Measurements from ENCODE around the gene MICAL2.

The MICAL2 gene

DNA sequence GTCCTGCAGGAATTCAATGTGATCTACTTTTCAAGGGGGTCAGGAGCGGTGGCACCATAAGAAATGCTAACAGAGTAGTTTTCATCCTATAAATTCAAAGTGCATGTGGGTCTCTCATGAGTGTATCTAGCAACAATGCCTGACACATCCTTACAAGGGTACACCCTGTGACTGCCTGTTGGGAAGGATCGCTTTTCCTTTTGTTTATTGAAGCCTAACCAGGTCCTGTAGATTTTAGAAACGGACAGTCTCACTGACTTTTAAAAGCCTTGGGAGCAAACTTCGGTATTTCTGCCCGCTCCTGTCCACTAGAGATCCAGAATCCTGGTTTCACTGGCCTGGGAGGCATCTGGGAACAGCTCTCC, 102.4 kb downstream of the MICAL2 start:
- DNase-seq: no peak

DNA sequence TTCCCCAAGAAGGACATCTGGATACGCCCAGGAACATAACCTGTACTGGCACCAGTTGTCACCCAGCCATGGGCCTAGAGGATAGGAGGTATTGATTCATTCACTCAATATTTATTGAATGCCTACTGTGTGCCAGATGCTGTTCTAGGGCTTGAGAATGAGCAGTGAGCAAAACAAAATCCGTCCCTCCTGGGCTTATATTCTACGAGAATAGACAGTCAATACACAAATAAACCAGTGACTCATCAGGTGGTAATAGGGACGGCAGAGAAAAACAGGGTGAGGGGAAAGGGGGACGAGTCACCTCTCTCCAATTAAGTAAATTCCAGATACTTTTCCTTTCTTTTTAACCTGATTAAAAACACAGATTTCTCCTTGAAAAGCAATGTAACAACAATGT, 103.5 kb downstream of the MICAL2 start:
- DNase-seq: no peak

DNA sequence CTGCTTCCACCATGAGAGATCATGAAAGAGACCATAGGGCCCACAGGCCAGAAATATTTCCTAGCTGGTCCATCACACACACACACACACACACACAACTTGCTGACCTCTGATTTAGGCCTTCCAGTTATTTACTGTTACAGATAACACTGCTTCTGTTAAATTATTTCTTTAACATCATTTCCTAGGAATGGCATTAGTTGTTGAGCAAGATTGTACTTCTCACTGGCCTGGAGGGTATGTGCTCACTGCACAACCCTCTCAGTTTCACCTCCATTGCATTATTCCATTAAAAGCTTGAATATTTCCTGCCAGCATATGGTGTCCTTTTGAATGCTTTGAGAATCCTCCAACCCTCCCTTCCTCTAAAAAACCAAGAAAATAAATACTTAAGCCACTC, 104.4 kb downstream of the MICAL2 start:
- no peak for DNase-seq

DNA sequence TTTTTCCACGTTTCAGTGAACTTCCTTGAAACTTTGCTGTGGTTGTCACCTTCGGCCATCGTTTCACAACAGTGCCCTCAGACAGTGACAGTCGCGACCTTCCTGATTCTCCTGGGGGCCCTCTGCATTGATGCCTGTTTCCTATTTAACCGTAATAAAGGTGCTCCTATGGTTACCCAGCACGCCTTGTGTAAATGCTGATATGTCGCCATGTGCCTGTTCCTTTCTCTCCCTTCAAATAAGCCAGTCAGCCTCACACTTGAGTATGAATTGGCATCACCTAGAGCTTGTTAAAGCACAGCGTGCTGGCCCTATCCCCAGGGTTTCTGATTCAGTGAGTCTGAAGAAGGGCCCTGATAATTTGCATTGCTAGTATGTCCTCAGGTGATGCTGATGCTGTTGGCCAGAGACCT, 104.8 kb downstream of the MICAL2 start:
- DNase-seq: peak; percentile 42

DNA sequence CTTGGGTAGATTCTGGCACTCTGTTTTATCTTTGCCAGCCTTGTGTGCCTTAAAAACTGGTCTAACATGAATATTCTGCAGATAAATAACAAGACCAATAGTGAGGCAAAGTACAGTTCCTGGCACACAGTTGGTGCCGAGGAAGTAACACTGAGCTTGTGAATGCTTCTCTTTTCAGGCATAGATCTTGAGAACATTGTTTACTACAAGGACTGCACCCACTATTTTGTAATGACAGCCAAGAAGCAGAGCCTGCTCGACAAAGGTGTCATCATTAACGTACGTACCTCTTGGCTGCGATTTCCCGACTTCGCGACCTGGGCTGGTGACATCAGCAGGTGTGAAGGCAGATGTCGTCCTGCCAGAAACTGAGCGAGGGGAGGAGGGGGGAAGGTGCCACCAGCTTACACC, 105.7 kb downstream of the MICAL2 start:
- no peak for DNase-seq

DNA sequence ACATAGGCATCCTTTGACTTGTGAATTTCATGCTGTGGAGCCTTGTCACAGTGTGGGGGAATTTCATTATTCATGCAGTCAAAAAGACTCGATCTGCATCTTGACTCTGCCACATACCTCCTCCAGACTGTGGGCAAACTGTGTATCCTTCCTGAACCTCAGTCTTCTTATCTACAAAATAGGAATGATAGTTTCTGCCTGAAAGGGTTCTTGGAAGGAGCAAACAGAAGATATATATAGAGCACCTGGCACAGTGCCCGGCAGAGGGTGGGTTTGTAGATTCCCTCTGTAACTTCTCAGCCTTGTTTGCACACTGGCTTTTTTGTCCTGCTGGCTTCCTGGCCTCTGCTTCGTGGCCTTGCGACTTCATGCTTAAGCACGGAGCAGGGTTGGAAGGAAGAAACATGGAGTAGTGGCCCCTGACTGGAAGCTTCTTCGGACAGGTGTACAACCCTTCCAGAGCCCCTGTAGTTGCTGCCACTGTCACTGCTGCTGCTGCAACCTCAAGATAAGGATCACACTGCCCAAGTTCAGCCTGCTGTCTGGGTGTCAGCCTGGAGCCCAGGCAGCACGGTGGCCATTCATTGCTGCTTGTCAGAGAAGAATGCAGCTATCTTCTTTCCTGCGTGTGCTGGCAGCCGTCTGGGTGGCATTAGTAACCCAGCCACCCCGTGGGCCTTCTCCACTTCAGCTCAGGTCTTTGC, 106.4 kb downstream of the MICAL2 start:
- DNase-seq: no peak

DNA sequence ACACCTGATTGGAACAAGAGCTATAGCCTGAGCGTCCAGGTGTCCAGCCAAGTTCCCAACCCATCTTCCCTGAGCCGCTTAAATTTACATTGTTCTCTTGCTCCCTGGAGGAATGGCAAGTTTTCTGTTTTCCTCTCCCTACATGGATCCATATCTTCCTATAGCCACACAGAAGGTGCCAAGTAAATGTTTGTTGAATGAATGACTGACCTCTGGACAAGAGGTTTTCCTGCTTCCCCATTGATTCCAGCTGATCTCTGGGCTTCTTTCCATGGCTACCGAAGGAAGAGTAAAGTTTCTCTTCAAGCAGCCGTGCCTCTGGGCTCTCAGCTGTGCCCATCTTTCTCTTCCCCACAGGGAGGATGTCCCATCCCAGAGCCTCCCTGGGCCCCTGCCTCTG, 107.5 kb downstream of the MICAL2 start:
- no peak for DNase-seq

DNA sequence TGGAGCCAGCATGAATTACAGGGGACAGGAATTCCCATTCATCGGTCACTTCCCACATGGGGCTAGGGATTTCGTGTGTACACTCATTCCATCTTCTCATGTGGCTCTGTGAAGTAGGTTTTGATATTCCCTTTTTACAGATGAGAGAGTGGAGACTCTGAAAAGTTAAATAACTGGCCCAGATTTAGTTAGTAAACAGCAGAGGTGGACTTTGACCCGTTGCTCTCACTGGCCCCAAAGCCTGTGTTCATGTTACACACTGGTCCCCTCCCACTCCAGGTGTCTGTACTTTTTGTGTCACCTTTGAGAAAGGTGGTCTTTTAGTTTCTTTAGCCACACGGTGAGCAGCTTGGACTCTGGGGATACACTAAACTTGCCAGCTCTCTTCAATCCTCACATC, 108.5 kb downstream of the MICAL2 start:
- no peak for DNase-seq

DNA sequence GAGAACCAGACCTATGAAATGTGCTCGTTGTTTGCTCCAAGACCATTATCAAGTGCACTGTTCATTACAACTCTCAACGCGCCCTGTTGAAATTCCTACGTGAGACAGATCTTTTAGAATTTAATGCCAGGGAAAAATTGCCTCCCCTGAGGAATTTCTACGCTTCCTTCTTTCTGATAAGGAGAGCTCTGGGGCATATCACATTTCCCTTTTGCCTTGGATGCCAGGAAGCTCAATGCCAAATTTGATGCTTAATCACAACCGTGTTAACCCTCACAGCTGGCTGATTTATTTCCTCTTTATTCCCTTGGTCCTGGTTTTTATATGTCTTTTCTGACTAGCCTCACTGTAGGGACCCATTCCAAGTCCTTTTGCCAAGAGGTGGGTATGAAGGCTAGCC, 109.4 kb downstream of the MICAL2 start:
- DNase-seq: no peak

DNA sequence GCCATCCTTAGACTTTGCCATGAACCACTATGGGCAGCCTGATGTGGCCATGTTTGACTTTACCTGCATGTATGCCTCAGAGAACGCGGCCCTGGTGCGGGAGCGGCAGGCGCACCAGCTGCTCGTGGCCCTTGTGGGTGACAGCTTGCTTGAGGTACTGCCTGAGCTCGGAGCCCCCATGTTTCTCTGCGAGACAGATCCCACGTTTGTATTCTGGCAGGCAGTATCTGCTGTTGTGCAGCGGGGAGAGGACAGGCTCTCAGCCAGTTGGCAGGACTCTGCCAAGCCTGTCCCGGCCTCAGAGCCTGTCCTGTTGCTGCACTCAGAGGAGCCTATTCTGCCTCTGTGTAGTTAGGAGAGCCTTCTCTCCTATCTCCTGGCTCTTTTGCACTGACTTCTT, 109.9 kb downstream of the MICAL2 start:
- DNase-seq: no peak

DNA sequence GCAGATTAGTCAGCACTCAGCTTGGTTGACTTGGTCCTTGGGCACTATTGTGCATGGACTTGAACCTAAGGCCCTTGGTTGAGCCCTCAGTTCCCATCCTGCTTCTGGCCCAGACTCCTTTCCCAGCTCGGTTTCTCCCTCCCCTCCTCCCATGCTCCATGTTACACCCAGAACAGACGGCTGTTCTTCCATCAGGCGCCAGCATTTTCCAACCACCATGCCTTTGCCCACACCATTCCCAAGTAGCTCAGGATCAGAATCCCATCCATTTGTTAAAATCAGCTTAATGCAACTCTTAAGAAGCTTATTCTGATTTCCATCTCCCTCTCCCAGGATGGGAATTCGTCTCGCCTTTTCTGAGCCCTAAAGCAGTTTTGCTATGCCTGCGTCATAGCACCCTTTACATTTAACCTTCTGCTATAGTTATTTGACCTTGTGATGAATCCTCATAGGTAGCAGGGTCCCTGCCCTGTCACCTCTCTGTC, 110.7 kb downstream of the MICAL2 start:
- DNase-seq: no peak

DNA sequence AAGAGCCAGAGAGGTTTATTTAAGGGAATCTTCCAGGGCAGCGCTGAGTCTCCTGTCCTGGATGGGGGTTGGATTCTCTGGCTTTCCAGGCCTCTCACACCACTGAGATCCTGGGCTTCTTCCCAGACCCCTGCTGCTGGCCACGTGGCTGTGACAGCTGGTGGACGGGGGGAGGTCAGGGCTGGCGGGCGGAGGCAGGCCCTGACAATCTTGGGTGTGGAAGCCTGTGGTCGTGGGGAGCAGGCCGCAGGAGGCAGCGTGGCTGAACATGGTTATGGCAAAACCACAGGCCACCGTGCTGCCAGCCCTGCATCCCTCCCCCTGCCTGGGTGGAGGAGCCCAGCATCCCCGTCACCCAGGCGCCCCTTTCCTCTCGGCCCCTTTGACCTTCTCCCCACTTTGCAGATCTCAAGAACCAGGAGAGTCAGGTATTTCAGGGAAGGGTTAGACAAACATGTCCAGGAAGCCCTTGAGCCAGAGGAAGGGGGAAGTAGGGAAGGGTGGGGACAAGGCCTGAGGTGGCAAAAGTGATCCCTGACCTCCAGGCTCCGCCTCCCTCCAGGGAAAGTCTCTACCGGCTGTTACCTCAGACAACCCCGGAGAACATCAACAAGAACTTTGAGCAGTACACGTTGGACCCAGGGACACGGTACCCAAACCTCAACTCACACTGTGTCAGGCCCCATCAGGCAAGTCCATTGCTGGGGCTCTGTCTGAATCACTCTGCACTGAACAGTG, 111.8 kb downstream of the MICAL2 start:
- DNase-seq: no peak

DNA sequence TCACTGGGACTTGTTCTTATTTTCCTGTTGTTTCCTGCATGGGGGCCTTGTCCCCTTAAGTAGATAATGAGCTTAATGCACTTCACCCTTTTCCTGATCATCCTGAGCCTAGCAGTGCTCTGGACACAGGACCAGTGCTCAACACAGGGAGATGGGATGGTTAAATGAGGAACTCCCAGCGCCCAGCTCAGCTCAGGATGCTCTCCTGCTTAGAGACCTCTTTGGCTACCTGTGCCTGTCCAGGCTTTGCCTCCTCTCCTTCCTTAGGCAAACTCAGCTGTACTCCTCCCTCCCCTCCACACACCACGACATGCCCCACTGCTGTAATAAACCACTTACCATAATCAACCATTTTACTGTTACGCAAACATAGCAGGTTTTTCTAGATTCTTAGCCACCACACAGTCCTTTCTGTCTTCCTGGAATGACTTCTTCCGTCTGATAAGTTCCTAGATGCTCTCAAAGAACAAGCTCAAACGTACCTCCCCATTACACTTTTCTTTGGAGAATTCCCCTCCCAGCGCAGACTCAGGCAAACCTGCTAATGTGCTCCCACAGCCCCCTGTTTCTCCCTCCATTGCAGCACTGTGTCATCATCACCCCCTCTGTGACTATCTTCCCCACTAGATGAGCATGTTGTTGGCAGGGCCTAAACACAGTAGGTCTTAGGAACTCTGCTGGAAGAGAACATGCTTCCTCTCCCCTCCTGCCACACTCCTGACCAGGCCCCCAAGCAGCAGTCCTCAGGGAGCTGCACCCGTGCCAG, 113.6 kb downstream of the MICAL2 start:
- peak; percentile 43 for DNase-seq

DNA sequence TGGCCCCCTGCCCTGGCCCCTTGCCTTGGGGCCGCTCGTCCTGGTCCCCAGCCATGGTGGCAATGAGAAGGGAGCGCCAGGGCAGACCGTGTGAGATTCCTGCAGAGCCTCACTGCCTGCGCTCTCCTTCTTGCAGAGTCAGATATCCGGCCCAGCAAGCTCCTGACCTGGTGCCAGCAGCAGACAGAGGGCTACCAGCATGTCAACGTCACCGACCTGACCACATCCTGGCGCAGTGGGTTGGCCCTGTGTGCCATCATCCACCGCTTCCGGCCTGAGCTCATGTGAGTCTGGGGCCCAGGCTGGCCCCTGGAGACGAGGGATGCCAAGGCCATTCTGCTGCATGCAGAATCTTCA, 114.1 kb downstream of the MICAL2 start:
- DNase-seq: peak; percentile 46

DNA sequence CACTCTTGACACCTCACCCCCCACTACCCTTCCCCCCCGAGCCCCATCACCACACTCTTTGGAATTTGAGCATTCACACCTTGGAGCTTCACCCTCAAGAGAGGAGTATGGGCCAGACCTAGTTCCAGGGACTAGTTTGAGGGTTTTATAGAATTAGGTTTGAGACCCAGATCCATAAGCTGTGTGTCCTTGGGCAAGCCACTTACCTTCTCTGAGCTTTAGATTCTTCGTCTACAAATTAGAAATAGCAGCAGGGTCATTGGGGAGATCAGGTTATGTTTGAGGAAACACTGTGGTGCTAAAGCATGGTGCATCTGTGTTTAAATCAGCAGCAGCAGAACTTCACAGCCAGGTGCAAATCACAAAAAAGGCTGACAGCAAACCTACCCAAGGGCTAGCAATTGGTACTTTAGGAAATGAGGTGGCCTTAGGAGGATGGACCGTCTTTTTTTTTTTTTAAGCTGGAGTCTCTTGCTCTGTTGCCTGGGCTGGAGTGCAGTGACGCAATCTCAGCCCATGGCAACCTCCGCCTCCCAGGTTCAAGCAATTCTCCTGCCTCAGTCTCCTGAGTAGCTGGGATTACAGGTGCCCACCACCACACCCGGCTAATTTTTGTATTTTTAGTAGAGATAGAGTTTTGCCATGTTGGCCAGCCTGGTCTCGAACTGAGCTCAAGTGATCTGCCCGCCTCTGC, 114.8 kb downstream of the MICAL2 start:
- no peak for DNase-seq

DNA sequence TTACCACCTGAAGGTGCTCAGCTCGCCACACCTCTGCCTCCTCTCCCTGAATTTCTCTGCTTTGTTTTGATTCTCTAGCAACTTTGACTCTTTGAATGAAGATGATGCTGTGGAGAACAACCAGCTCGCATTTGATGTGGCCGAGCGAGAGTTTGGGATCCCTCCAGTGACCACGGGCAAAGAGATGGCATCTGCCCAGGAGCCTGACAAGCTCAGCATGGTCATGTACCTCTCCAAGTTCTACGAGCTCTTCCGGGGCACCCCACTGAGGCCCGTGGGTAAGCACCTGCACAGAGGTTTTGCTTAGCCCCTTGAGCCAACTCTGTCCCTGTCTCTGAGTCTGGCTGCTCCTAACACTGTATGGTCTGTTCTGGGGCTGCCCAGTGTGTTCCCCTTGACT, 115.7 kb downstream of the MICAL2 start:
- no peak for DNase-seq

DNA sequence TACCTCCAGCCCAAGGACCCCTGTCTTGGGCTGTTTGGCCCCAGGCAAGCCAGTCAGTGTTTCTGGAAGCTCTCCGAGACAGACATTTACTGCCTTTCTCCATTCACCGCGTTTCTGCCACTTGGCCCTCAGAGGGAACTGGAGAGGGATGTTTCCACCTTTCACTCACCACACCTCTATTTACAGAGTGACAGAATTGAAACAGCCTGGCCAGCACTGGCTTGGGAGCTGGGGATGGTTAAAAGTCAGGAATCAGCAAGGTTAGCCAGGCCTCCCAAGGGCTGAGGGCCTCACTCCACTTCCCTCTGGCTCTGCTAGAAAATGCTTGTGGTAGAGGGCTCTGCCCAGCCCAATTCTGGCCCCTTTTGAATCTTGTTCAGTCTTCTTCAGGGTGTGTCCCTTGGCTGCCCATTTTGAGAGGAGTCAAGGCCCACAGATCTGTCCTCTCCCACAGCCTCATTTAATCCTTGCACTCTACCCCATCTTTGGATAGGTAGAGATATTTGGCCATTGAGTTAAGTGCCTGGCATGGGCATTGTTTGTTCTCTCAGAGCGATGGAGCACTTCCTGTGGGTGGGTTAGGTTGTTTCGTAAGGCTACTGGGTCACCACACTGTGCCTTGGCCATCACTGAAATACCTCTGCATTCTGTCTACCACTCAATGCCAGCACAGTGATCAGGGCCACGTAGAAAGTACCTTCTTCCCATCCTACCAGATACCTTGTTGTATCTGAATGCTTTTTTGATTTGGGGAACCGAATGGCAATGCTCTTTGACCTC, 119.2 kb downstream of the MICAL2 start:
- DNase-seq: peak; percentile 56

DNA sequence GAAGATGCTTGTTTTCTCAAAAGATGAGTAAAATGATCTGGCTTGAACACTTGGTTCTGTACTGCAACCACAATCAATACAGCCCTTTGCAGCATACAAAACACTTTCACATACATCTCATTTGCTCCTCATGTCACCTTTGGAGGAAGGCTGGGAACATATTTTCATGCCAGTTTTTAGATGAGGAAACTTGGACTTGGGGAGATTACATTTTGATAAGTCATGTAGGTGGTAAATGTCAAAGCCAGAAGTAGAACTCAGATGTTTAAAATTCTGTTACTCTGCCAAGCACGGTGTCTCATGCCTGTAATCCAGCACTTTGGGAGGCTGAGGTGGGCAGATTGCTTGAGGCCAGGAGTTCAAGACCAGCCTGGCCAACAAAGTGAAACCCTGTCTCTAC, 121.8 kb downstream of the MICAL2 start:
- DNase-seq: no peak

DNA sequence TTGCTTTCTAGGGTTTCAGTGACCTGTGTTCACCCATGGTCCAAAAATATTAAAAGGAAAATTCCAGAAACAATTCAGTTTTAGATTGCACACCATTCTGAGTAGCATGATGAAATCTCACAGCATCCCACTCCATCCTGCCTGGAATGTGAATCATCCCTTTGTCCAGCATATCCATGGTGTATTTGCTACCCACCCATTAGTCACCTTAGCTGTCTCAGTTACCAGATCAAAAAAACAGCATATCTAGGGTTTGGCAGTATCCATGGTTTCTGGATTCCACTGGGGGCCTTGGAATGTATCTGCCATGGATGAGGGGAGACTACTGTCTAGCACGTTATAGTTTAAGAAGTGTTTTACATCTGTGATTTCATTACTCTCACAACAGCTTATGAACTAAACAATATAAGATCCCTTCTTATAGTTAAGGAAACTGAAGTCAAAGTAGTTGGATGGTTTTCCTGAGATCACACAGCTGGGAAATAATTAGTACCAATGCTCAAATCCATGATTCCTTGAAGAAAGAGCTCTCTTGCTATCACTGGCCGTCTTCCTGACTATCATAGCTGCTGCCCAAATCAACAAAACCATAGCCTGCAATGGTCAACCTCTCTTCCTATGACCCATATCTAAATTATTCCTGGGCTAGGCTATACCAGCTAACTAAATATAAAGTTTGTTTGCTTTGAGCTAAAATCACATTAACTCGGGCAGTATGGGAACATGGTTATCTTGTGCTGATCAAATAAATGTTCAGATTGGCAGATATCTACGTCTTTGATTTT, 122.6 kb downstream of the MICAL2 start:
- no peak for DNase-seq

DNA sequence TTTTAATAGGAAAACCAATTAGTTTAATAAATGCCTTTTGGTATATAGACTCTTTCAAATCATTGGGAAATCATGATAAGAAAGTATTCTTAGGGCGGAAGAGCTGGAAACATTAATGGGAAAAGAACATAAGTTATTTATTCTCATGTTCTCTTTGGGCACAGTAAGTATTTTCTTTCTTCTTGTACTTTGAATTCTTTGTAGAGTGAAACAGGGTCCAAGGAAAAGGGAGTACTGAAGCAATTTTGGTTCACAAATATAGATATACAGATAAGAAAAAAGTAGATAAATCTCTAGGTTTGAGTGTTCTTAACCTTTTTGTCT, 123.2 kb downstream of the MICAL2 start:
- DNase-seq: no peak

DNA sequence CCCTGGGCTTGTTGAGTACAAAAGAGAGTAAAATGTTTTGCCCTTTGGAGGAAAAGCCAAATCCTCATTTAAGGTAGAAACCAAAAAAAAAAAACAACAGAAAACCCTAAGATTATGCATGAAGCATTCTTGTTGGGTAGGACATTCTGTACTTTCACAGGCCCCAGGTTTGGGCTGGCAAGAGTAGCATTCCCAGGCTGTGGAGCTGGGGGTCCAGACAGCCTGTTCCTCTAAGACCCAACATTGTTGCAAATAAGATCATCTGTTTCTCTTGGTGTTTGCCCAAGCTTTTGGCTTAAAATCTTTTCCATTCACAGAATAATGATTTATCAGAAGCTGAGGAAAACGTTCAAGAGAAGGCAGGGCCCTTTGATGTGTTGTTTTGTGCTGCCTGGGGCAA, 123.8 kb downstream of the MICAL2 start:
- no peak for DNase-seq

DNA sequence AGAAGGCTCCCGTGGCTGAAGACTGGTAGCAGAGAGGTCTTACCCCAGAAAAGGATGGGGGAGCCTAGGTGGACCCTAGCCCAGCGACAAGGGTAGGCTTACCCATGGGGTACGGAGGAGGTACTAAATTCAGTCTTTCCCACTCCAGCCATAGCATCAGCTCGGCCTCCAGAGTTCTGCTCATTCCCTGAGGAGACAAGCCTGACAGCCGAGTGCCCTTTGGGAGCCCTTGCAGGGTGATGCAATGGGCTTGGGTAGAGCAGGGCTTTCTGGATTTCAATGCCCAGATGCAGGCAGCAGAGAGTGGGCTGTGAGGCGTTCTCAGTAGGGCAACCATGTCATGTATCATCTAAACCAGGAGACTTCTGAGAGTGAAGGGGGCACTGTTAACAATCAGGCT, 124.7 kb downstream of the MICAL2 start:
- DNase-seq: no peak

Measured in NCI-H2029 treated with DMSO at 0.1 percent for 48 hours (cell line).